ENCODE measurements around the gene ACOT11.
"Not testable (repeated sequence)": the region's sequence is repeated elsewhere in the genome, so short reads cannot be mapped to it uniquely, and the experiment has no call there.

ACOT11 gene

DNA sequence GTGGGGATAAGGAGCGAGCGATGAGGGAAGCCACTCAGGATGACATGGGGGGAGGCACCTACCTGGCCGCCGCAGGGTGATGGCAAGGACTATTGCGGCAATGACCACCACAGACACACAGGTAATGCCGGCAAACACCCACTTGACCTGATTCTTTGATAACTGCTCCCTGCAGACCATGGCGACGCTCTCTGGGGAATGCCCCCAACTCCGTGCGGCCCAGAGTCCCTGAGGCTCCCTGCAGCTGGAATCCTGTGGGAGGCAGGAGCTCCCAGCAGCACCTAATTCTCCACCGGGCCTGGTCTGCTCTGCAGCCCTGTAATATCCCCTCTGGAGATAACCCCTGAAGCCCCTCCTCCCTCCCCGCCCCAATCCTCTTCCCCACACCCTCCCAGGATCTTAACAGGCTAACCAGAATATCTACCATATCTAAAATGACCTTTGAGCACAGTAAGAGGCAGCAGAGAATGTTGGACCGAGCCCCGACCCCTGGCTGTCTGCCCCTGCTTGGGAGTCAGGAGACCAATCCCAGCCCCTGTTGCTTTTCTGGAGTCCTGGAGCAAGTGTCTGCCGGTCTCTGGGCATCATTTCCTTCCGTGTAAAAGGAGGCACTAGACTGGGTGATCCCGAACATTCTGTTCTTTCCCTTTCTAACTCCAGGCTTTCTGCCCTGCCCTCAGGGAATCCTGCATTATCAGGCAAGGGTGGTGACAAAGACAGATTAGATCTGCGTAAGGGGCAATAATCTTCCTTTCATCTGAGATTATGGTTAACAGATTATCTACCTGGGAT lies 75.4 kb downstream of the ACOT11 start, which contains the start of gene FAM151A:
Gene FAM151A, minus strand, starts transcription at position 310 of the 792 bp plus-strand sequence. Its CDS starts 130 bp downstream, at position 180.
- in situ Hi-C loops (cut with HindIII; ENCODE audit: low pct_ligation_motif_present, low sequenced_read_pairs) = no loop called here
- TF ChIP-seq, protein P1, sequence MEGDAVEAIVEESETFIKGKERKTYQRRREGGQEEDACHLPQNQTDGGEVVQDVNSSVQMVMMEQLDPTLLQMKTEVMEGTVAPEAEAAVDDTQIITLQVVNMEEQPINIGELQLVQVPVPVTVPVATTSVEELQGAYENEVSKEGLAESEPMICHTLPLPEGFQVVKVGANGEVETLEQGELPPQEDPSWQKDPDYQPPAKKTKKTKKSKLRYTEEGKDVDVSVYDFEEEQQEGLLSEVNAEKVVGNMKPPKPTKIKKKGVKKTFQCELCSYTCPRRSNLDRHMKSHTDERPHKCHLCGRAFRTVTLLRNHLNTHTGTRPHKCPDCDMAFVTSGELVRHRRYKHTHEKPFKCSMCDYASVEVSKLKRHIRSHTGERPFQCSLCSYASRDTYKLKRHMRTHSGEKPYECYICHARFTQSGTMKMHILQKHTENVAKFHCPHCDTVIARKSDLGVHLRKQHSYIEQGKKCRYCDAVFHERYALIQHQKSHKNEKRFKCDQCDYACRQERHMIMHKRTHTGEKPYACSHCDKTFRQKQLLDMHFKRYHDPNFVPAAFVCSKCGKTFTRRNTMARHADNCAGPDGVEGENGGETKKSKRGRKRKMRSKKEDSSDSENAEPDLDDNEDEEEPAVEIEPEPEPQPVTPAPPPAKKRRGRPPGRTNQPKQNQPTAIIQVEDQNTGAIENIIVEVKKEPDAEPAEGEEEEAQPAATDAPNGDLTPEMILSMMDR (IDR thresholded peaks at IDR 0.05; ENCODE audit: low read depth, low read length, missing control alignments) = no peak
- no peaks in the 10 kb centered on the region for H3K36me3 ChIP-seq (replicated peaks)
- H3K27ac ChIP-seq = no peak within 1 kb of the TSS
- H3K27me3 ChIP-seq (replicated peaks) = peaks cover 2% of the 10 kb centered on the region
- H3K4me3 ChIP-seq (ENCODE audit: low read depth, low read length) = no peak within 1 kb of the TSS
- no peak for DNase-seq

DNA sequence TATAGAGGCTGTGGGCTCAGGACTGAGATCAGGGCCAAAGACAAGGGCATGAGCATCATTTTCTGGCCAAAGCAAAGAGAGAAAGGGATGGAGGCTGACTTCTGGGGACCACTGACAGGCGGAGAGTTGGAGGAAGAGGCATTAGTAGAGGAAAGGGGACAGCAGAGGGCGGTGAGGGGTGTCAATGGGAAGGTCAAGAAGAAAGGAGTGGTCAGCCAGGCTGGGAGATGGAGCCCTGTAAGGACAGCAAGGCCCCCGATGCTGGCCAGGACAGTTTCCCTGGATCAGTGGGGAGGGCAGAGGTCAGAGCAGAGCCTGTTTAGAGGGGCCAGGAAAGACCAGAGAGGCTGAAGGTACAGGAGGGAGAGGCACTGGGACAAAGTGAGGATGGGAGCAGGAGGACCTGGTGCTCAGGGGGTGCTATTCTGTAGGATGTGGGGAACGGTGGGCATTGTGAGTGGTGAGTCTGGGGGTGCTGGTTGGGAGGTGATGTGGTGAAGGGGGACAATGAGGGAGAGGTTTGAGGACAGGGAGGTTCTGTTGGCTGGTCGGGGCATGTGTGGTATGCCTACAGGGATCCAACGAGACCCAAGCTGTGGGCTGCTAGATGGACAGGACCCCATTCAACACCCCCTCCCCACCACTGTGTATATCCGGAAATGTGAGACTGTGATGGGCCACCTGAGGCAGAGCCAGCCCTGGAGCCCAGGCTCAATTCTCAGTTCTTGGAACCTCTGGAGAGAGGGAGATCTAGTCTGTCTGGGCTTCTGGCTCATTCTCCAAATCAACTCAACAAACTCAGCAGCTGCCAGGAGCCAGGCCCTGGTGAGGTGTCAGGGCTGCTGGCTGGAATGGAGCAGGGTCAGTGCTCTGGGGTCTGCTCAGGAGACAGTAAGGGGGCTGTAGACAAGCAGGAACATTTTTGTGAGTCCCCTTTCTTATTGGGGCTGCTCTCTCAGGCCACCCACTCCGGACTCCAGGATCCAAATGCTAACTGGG lies 76.7 kb downstream of the ACOT11 start:
- TF ChIP-seq, protein P1 (IDR thresholded peaks at IDR 0.05; ENCODE audit: low read depth, low read length, missing control alignments) = no peak

DNA sequence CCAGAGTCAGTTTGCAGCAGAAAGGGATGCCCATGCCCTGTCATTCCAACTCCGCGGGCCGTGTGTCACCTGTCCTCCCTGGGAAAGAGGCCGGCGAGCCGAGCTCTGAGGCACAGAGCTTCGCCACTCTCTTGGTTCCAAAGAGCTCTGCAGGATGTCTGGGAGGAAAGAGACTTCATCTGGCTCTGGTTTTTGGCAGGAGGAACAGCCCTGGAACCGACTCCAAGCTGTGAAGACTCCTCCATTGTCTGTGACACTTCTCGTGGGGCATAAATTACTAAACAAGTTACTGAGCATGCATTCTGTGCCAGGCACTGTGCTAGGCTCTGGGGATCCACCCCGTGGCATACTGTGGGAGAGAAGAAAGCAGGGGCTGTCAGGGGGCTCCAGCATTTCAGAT lies 79.2 kb downstream of the ACOT11 start:
- no peak for DNase-seq
- in situ Hi-C loops (cut with HindIII; ENCODE audit: low pct_ligation_motif_present, low sequenced_read_pairs) = no loop called here

More for the DNA sequence above, 76.7 kb downstream of the ACOT11 start:
- H3K4me3 ChIP-seq (ENCODE audit: low read depth, low read length) = no peak overlapping the region
- H3K27ac ChIP-seq = no peak overlapping the region
- no peaks in the 10 kb centered on the region for H3K36me3 ChIP-seq (replicated peaks)
- no peak for DNase-seq
- H3K27me3 ChIP-seq (replicated peaks) = no peaks in the 10 kb centered on the region
- in situ Hi-C loops (cut with HindIII; ENCODE audit: low pct_ligation_motif_present, low sequenced_read_pairs) = no loop called here

DNA sequence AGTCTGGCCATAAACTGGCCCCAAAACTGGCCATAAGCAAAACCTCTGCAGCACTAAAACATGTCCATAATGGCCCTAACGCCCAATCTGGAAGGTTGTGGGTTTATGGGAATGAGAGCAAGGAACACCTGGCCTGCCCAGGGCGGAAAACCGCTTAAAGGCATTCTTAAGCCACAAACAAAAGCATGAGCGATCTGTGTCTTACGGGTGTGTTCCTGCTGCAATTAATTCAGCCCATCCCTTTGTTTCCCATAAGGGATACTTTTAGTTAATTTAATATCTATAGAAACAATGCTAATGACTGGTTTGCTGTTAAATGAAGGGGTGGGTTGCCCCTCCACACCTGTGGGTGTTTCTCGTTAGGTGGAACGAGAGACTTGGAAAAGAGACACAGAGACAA lies 87.8 kb downstream of the ACOT11 start:
- H3K36me3 ChIP-seq (replicated peaks); DNase-seq; H3K27ac ChIP-seq; H3K27me3 ChIP-seq (replicated peaks); H3K4me3 ChIP-seq (ENCODE audit: low read depth, low read length); in situ Hi-C loops (cut with HindIII; ENCODE audit: low pct_ligation_motif_present, low sequenced_read_pairs): not testable (repeated sequence)

More for the DNA sequence above, 79.2 kb downstream of the ACOT11 start:
- Histone ChIP-seq H3K4me3 (ENCODE audit: low read depth, low read length) (no peak overlapping the region), H3K36me3 (replicated peaks) (no peaks in the 10 kb centered on the region), H3K27ac (no peak overlapping the region), H3K27me3 (replicated peaks) (no peaks in the 10 kb centered on the region)
- TF ChIP-seq, protein P1 (IDR thresholded peaks at IDR 0.05; ENCODE audit: low read depth, low read length, missing control alignments) = no peak

DNA sequence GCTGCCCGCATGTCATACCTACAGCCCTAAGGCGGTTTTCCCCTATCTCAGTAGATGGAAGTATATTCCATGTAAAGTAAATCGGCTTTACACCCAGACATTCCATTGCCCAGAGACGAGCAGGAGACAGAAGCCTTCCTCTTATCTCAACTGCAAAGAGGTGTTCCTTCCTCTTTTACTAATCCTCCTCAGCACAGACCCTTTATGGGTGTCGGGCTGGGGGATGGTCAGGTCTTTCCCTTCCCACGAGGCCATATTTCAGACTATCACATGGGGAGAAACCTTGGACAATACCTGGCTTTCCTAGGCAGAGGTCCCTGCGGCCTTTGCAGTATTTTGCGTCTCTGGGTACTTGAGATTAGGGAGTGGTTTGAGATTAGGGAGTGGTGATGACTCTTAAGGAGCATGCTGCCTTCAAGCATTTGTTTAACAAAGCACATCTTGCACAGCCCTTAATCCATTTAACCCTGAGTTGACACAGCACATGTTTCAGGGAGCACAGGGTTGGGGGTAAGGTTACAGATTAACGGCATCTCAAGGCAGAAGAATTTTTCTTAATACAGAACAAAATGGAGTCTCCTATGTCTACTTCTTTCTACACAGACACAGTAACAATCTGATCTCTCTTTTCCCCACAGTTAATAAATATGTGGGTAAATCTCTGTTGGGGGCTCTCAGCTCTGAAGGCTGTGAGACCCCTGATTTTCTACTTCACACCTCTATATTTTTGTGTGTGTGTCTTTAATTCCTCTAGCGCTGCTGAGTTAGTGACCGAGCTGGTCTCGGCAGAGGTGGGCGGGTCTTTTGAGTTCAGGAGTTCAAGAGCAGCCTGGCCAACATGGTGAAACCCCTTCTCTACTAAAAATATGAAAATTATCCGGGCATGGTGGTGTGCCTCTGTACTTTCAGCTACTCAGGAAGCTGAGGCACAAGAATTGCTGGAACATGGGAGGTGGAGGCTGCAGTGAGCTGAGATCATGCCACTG lies 88.7 kb downstream of the ACOT11 start:
- in situ Hi-C loops (cut with HindIII; ENCODE audit: low pct_ligation_motif_present, low sequenced_read_pairs); H3K27ac ChIP-seq; DNase-seq; H3K36me3 ChIP-seq (replicated peaks); H3K4me3 ChIP-seq (ENCODE audit: low read depth, low read length); H3K27me3 ChIP-seq (replicated peaks): not testable (repeated sequence)

DNA sequence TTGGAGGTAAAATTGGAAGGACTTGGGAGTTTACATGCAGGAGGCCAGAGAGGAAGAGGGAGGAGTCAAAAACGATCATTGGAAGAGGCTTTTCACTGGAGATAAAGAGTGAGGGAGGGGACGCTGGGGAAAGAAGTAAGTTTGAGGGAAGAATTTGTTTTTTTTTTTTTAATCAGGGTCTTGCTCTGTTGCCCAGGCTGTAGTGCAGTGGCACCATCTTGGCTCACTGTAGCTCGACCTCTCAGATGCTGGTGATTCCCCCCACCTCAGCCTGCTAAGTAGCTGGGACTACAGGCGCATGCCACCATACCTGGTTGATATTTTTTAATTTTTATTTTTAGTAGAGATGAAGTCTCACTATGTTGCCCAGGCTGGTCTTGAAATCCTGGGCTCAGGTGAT lies 92.3 kb downstream of the ACOT11 start:
- no peak overlapping the region for H3K4me3 ChIP-seq (ENCODE audit: low read depth, low read length)
- no peak for DNase-seq
- in situ Hi-C loops (cut with HindIII; ENCODE audit: low pct_ligation_motif_present, low sequenced_read_pairs) = no loop called here
- no peaks in the 10 kb centered on the region for H3K27me3 ChIP-seq (replicated peaks)
- H3K27ac ChIP-seq = no peak overlapping the region
- TF ChIP-seq, protein P1 (IDR thresholded peaks at IDR 0.05; ENCODE audit: low read depth, low read length, missing control alignments) = no peak
- H3K36me3 ChIP-seq (replicated peaks) = no peaks in the 10 kb centered on the region
